Parathyroid adenoma (tissue), 2 donors: ENCODE data around the gene MVB12B.

Experiments
- H2AFZ ChIP-seq: fragments of 300-600 bp; sonication (generic); one replicate; pipeline ENCODE4 v1.7.0; 2017; ENCODE audit warnings: antibody characterized with exemption, mild to moderate bottlenecking
- H3K27ac ChIP-seq: fragments of 300-600 bp; sonication (generic); one replicate; pipeline ENCODE4 v1.7.0; 2017
- H3K27me3 ChIP-seq: fragments of 300-600 bp; sonication (generic); one replicate; pipeline ENCODE4 v1.7.0; 2017; ENCODE audit warnings: low read length; ENCODE audit not compliant: control insufficient read depth, insufficient read depth
- H3K36me3 ChIP-seq: fragments of 300-600 bp; sonication (generic); one replicate; pipeline ENCODE4 v1.7.0; 2017; ENCODE audit warnings: low read length; ENCODE audit not compliant: control insufficient read depth, insufficient read depth
- H3K4me1 ChIP-seq: fragments of 300-600 bp; sonication (generic); one replicate; pipeline ENCODE4 v1.7.0; 2017; ENCODE audit warnings: control low read depth
- H3K4me2 ChIP-seq: fragments of 300-600 bp; sonication (generic); one replicate; pipeline ENCODE4 v1.7.0; 2017; ENCODE audit warnings: low read length
- H3K4me3 ChIP-seq: fragments of 300-600 bp; sonication (generic); one replicate; pipeline ENCODE4 v1.7.0; 2017; ENCODE audit warnings: low read depth, low read length
- H3K79me2 ChIP-seq: fragments of 300-600 bp; sonication (generic); one replicate; pipeline ENCODE4 v1.7.0; 2017; ENCODE audit warnings: control low read depth
- H3K9ac ChIP-seq: fragments of 300-600 bp; sonication (generic); one replicate; pipeline ENCODE4 v1.7.0; 2017; ENCODE audit warnings: mild to moderate bottlenecking
- H3K9me3 ChIP-seq: fragments of 300-600 bp; sonication (generic); one replicate; pipeline ENCODE4 v1.7.0; 2017; ENCODE audit warnings: low read length; ENCODE audit not compliant: control insufficient read depth
- CTCF ChIP-seq: fragments of 300-600 bp; sonication (generic); IDR thresholded peaks from one replicate; pipeline ENCODE4 v1.7.0; 2017; ENCODE audit warnings: antibody characterized with exemption, mild to moderate bottlenecking
- donor health status: primary hyperparathyroidism.

Gene MVB12B

GRCh38 chr9:126500600-126501382, 174.2 kb downstream of the MVB12B start:
- no peak overlapping the region for H3K4me3 ChIP-seq

DNA sequence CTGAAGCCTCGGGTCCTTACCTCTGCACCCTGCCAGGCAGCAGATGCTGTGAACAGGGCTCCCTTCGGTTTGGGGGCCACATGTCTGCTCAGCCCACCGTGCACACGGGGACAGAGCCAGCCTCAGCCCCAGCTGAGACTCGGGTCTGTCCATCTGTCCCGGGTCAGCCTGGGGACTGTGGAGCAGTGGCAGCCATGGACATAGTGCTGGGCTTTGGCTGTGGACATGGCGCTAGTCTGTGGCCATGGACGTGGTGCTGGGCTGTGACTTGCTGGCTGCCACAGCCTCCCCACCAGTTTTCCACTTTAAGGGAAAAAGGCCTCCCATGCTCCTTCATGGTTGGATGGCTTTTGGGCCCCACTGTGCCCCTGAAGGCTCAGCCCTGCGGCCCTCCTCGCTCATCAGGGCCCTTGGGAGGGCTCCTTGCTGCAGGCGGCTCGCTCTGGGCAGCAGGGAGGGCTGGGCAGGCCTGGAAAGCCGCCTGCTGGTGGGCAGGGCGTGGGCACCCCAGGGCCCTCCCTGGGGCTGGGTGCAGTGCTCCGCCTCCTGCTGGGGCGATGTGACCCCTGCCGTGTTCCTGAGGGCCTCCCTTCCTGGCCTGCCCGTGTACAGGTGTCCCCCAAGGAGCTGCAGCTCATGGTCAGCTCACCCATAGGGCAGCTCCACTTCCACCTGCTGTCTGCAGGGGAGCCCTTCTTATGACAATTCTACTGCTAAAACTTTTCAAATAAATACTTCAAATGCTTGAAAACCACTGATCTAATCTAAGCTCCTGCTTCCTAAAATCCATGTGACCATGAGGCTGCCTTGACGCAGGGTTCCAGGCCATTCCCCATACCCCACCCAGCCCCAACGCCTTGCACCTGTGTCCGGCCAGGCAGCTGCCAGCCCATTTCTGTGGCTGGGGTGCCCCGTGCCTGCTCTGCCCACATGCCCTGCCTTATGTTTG, 175.0 kb downstream of the MVB12B start:
- H3K79me2 ChIP-seq, result no peaks in the 10 kb centered on the region
- TF ChIP-seq CTCF, result no peak
- H3K4me3 ChIP-seq, result no peak overlapping the region
- H3K4me1 ChIP-seq, result no peaks in the 10 kb centered on the region
- H3K4me2 ChIP-seq, result no peak overlapping the region
- no peak overlapping the region for H3K27ac ChIP-seq
- no peak overlapping the region for H2AFZ ChIP-seq
- H3K36me3 ChIP-seq, result no peaks in the 10 kb centered on the region
- H3K27me3 ChIP-seq, result no peaks in the 10 kb centered on the region
- H3K9me3 ChIP-seq, result no peaks in the 10 kb centered on the region
- H3K9ac ChIP-seq, result no peak overlapping the region

More at GRCh38 chr9:126500600-126501382, 174.2 kb downstream of the MVB12B start:
- H3K4me2 ChIP-seq, result no peak overlapping the region
- H3K79me2 ChIP-seq, result no peaks in the 10 kb centered on the region
- peak; percentile 82 for TF ChIP-seq CTCF
- H3K9ac ChIP-seq, result no peak overlapping the region
- no peak overlapping the region for H3K27ac ChIP-seq
- no peaks in the 10 kb centered on the region for H3K27me3 ChIP-seq
- H3K36me3 ChIP-seq, result no peaks in the 10 kb centered on the region
- no peaks in the 10 kb centered on the region for H3K9me3 ChIP-seq
- H3K4me1 ChIP-seq, result no peaks in the 10 kb centered on the region
- no peak overlapping the region for H2AFZ ChIP-seq

DNA sequence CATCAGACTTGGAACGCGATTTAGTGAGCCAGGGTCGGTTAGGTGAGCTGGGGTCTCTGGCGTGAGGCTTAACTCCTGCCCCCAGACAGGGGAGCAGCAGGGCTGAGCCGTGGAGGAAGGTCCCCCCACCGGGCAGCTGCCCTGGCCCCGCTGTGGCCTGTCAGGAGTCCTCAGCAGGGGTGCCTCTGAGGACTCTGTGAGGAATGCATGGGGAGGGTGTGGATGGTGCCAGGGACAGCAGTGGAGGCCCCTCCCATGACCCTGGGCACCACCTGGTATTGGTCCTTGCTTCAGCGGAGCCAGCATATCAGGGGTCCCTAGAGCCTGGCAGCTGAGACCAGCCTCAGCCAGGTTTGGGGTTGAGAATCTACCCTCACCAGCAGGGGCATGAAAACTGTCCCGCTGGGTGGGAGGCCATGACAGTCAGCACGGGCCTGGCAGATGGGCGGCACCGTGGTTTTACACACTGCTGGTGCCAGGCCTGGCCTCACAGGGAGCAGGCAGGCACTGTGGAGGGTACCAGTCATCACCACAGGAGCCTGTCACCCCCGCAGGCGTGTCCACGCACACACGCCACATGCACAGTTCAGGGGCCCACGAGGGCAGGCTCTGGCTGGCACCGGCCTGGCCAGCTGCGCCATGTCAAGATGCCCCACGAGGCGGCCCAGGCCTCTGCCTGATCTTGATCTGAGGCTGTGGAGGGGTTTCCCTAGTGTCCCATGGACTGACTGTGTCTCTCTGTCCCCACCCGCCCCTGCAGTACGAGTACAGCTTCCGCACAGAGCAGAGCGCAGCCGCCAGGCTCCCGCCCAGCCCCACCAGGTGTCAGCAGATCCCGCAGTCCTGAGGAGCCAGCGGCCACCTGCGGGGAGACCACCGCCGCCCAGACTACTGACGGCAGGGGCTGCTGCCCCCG, 176.0 kb downstream of the MVB12B start:
- H3K9me3 ChIP-seq, result no peaks in the 10 kb centered on the region
- no peaks in the 10 kb centered on the region for H3K27me3 ChIP-seq
- no peak overlapping the region for H2AFZ ChIP-seq
- H3K4me1 ChIP-seq, result no peaks in the 10 kb centered on the region
- no peaks in the 10 kb centered on the region for H3K36me3 ChIP-seq
- no peak overlapping the region for H3K27ac ChIP-seq
- H3K4me3 ChIP-seq, result no peak overlapping the region
- no peaks in the 10 kb centered on the region for H3K79me2 ChIP-seq
- H3K9ac ChIP-seq, result no peak overlapping the region
- TF ChIP-seq CTCF, result no peak
- H3K4me2 ChIP-seq, result no peak overlapping the region

DNA sequence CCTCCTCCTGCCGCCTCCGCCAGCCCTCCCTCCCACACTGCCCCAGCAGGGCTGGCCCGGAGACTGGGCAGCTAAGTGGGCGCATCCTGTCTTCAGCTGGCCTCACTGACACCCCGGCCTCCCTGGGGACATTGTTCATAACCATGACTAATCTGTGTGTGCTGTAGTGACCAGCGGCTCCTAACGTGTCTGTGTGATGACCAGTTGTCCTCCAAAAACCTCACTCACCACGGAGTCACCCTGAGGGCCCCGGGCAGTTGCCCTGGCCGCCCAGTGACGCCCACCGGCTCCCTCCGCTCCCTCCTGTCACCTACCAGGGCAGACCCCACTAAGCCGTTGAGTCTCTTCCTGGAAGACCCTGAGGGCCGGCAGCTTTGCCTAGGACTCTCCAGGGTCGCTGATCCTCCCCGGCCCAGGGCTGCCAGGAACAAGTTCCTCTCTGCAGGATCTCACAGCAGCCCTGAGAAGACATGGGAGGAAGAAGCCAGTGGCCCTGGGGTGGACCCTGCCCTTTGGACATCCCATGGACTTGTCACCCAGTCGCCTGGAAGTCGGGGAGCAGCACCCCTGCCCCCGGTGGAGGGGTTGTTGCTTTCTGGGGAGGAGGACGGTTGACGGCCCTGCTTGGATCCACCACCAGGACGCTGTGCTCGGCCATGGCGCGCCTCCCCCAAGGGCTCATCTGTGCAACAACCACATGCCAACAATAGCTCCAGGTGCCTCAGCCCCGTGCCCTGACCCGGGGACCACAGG, 176.9 kb downstream of the MVB12B start:
- Histone ChIP-seq H3K9ac (no peak overlapping the region), H3K79me2 (no peaks in the 10 kb centered on the region), H3K27me3 (no peaks in the 10 kb centered on the region), H3K4me2 (no peak overlapping the region), H3K4me1 (no peaks in the 10 kb centered on the region), H3K36me3 (no peaks in the 10 kb centered on the region), H3K27ac (no peak overlapping the region), H3K4me3 (no peak overlapping the region), H3K9me3 (no peaks in the 10 kb centered on the region), H2AFZ (no peak overlapping the region)
- no peak for TF ChIP-seq CTCF
